Measurements from ENCODE around the gene TUBB3. TPM values are rescaled to one million over a fixed set of nuclear protein-coding genes. Genes with fewer than 3 reads are reported as not detected.
A peak's percentile ranks its signal among the peaks of the same experiment; 100 is the strongest.
"Not testable (repeated sequence)": the region's sequence is repeated elsewhere in the genome, so short reads cannot be mapped to it uniquely, and the experiment has no call there.

The TUBB3 gene
- total and polyA plus RNA-seq, 9 of the 15 experiments (the other 6 are each of a cell fraction or from before 2014, with no cell fraction given) = 0.18 to 12.5 (median 5.0) TPM

DNA sequence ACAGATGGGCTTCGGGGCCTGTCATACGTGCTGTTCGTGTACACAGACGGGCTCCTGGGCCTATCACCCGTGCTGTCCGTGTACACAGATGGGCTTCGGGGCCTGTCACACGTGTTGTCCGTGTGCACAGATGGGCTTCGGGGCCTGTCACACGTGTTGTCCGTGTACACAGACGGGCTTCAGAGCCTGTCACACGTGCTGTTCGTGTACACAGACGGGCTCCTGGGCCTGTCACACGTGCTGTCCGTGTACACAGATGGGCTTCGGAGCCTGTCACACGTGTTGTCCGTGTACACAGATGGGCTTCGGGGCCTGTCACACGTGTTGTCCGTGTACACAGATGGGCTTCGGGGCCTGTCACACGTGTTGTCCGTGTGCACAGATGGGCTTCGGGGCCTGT lies 44.0 kb upstream of the TUBB3 start:
- Histone ChIP-seq H3K36me3 (ENCODE audit: control insufficient read depth, insufficient read depth, low read length) (peaks cover 87% of the 10 kb centered on the region), H3K4me1 (replicated peaks in 1 of 2; ENCODE audit: control insufficient read depth in 2 of 2, insufficient read depth in 2 of 2, low read length in 2 of 2) (peaks cover 7 to 11% of the 10 kb centered on the region in 2 experiments), H4K20me1 (replicated peaks; ENCODE audit: control insufficient read depth, insufficient read depth, low read length) (peaks cover 11% of the 10 kb centered on the region), H3K79me2 (ENCODE audit: control insufficient read depth, insufficient read depth, low read length) (peaks cover 81% of the 10 kb centered on the region)
- H3K9me1 ChIP-seq (ENCODE audit: control insufficient read depth, insufficient read depth, low read length); H3K4me3 ChIP-seq; ATAC-seq; H3K9me3 ChIP-seq (replicated peaks; ENCODE audit: control insufficient read depth, insufficient read depth, low read depth, low read length); DNase-seq (ENCODE audit: extremely low read depth in 1 of 4, low spot score in 3 of 4); H3K4me2 ChIP-seq (ENCODE audit: insufficient read depth, low read length); in situ Hi-C loops (cut with MboI); FAIRE-seq; intact Hi-C loops (cut with micrococcal nuclease); H3K9ac ChIP-seq (ENCODE audit: insufficient read depth in 1 of 2, low read depth in 2 of 2, low read length in 2 of 2); H2AFZ ChIP-seq (ENCODE audit: low read depth, low read length); BruUV-seq (replicated peaks); H3K27me3 ChIP-seq (ENCODE audit: control insufficient read depth in 2 of 2, insufficient read depth in 2 of 2, low read length in 2 of 2); CTCF ChIA-PET (ENCODE audit: low intra/inter-chr PET ratio); H3K27ac ChIP-seq (ENCODE audit: extremely low read depth, low read depth, low read length): not testable (repeated sequence)
- TF ChIP-seq POLR2G (IDR thresholded peaks at IDR 0.05; ENCODE audit: low read depth, low read length) = peak; percentile 56
- TF ChIP-seq RBFOX2 (IDR thresholded peaks at IDR 0.05; ENCODE audit: low read depth, low read length) = 0 out of 2 replicates have a peak, but pooled peaks have one; percentile 34
- POLR2A ChIA-PET = interaction anchor here (1.0 kb wide), 1 partner anchor 9 kb away, joined by 3 read pairs; no protein-coding TSS in a partner anchor
- WGBS (ENCODE audit: insufficient coverage, low coverage, missing lambda C conversion rate) = 97% methylated on average over 19 of the region's 28 CpGs

GRCh38 chr16:89880477-89881367 lies 42.4 kb upstream of the TUBB3 start:
- Histone ChIP-seq H3K36me3 (ENCODE audit: control insufficient read depth, insufficient read depth, low read length) (peaks cover 89% of the 10 kb centered on the region), H2AFZ (ENCODE audit: low read depth, low read length) (no peak overlapping the region), H3K9me3 (replicated peaks; ENCODE audit: control insufficient read depth, insufficient read depth, low read depth, low read length) (no peaks in the 10 kb centered on the region; the same call in 1 of the 2 replicates), H3K27me3 (ENCODE audit: control insufficient read depth in 2 of 2, insufficient read depth in 2 of 2, low read length in 2 of 2) (no peaks in the 10 kb centered on the region), H3K9me1 (ENCODE audit: control insufficient read depth, insufficient read depth, low read length) (peaks cover 5% of the 10 kb centered on the region), H3K4me2 (ENCODE audit: insufficient read depth, low read length) (no peak overlapping the region), H3K27ac (ENCODE audit: extremely low read depth, low read depth, low read length) (no peak overlapping the region), H3K79me2 (ENCODE audit: control insufficient read depth, insufficient read depth, low read length) (peaks cover 67% of the 10 kb centered on the region), H3K9ac (ENCODE audit: insufficient read depth in 1 of 2, low read depth in 2 of 2, low read length in 2 of 2) (no peak overlapping the region), H4K20me1 (replicated peaks; ENCODE audit: control insufficient read depth, insufficient read depth, low read length) (0 out of 2 replicates have a peak, but pooled peaks cover 4% of the 10 kb centered on the region), H3K4me3 (no peak overlapping the region), H3K4me1 (replicated peaks in 1 of 2; ENCODE audit: control insufficient read depth in 2 of 2, insufficient read depth in 2 of 2, low read length in 2 of 2) (0 out of 5 replicates have a peak, but pooled peaks cover 0 to 3% of the 10 kb centered on the region in 2 experiments)
- WGBS (ENCODE audit: insufficient coverage, low coverage, missing lambda C conversion rate) = 96% methylated on average over 15 of the region's 18 CpGs
- ChIA-PET POLR2A (interaction anchor here (0.6 to 2.0 kb wide), 2 partner anchors 10 to 14 kb away, joined by 3 to 8 read pairs; no protein-coding TSS in a partner anchor), CTCF (ENCODE audit: low intra/inter-chr PET ratio) (no interaction called here)
- intact Hi-C loops (cut with micrococcal nuclease) (no loop called here), in situ Hi-C loops (cut with MboI) (no loop called here)
- BruUV-seq (replicated peaks) = no TSS peak
- ATAC-seq (no peak), FAIRE-seq (no peak), DNase-seq (ENCODE audit: extremely low read depth in 1 of 4, low spot score in 3 of 4) (no peak)
- TF ChIP-seq ZNF121 (CRISPR knock-in tag; conservative IDR thresholded peaks at IDR 0.05) = peak; percentile 88
- TF ChIP-seq TEAD1 (CRISPR knock-in tag; IDR thresholded peaks at IDR 0.05) = 0 out of 4 replicates have a peak, but pooled peaks of 1 of the 2 experiments have one; percentile 21
- no peak for TF ChIP-seq ZNF444 (CRISPR knock-in tag; IDR thresholded peaks at IDR 0.05)
- no peak for TF ChIP-seq MEF2A (IDR thresholded peaks at IDR 0.05; ENCODE audit: control insufficient read depth, low read depth, low read length)
- TF ChIP-seq C11orf30 (IDR thresholded peaks at IDR 0.05; ENCODE audit: low read depth) = no peak
- no peak for TF ChIP-seq ATF2 (CRISPR knock-in tag; IDR thresholded peaks at IDR 0.05)

Measured in K562 (cell line).